GM21367 (cell line): ENCODE measurements around the gene LMAN1L.

Source experiments
- ATAC-seq: cut with Tn5 transposase; IDR thresholded peaks from one replicate; pipeline ENCODE4 v1.9.1; 2021; ENCODE audit not compliant: unreplicated experiment

The LMAN1L gene

DNA sequence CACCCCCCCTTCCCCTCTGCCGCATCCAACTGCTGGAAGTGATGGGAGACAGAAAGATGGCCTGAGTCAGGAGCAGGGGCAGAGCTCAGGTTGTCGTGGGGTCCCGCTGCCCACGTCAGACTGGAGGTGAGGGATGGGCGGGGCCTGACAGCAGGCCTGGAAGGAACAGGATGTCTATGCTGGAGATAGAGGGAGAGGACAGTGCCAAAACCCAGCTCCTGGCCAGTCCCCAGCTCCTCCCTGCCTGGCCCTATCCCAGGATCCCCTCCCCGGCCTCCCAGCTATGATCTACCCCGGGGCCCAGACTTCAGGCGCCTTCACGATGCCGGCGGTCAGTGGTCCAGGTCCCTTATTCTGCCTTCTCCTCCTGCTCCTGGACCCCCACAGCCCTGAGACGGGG, at the start of gene LMAN1L:
Gene LMAN1L, plus strand, starts transcription at position 303 of the 400 bp plus-strand sequence. Its CDS starts 20 bp downstream, at position 323.
- ATAC-seq, result no peak

GRCh38 chr15:74763416-74763815, 49.2 kb upstream of the LMAN1L start:
- ATAC-seq, result no peak

DNA sequence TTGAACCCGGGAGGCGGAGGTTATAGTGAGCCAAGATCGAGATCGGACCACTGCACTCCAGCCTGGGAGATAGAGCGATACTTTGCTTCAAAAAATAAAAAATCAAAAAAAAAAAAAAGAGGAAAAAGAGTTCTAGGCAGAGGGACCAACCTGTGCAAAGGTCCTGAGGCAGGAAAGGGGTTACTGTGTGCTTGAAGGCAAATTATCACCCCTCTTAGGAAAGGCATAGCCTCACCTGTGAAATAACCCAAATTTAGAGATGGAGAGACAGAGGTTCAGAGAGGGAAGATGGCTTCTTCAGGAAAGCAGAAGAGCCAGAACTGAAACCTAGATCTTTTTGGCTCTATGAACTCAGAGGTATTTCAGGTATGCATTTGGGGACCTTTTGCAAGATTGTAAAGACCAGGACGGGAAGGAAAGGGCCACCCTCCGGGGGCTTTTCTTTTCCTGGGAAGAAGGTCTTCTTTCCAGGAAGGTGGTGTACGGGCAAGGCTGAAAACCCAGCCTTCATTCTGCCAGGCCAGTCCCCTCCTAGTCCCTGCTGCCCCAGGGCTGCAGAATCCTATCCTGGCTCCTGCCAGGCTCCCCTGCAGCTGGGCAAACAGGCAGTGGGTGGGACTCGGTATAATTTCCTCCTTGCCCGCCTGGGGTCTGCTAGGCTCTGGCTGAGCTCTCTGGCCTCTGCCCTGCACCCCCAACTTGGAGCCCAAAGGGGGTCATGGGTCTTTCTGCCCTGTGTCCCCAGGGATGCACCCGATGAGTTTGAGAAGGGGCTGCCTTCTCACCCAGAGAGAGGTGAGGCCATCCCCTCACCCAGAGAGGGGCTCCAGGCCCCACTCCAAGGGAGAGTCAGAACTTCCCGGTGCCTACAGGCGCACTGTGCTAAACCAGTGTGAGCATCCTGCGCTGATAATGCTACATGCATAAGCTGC, 45.2 kb upstream of the LMAN1L start:
- ATAC-seq, result no peak

DNA sequence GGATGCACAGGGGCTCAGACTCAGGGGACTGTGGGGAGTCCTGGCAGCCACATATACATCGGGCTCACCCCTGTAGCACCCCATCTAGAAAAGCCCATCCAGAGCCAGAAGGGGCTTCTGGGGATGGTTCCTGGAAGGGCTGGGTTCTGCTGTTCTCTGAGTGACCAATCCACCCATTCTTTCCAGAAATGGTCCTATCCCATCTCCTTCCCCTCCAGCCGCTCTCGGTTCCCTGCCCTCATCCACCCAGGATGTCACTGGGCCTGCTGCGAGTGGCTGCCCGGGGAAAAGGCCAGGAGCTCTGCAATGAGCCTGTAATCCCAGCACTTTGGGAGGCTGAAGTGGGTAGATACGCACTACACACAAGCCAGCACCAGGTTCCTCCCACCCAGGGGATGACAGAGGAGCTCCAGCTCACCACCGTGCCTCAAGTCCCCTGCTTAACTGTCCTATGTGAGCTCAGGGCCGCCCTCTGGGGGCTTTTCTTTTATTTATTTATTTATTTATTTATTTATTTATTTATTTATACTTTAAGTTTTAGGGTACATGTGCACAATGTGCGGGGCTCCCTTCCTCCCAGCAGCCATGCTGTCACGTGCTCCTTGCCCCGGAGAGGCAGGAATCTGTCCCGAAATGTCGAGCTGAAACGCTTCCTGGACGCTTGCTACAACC, 44.4 kb upstream of the LMAN1L start:
- no peak for ATAC-seq

DNA sequence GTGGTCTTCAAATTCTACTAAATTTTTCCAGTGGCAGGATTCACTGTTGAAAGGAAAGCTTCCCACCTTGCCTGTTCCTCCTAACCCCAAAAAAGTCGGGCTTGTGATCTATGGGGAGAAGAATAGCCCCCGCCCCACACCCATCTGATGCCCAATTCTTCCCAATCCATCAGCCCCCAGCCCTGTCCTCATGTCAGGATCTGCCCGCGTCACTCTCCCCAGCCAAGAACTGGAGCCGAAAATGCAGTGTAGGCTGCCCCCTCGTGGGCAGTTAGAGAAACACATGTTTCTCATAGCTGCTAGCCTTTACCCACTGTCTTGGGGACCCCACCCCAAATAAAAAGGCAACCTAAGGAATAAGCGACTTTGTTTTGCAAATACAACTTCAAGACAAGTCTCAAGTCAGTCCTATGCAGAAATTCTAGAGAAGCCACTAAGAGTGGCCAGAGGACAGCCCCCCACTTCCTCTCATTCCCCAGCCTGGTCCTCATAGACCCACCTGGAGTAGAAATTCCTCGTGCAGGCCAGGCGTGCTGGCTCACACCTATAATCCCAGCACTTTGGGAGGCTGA, 43.8 kb upstream of the LMAN1L start:
- no peak for ATAC-seq

- no peak for ATAC-seq
Observed at GRCh38 chr15:74769463-74770025, 43.1 kb upstream of the LMAN1L start.

DNA sequence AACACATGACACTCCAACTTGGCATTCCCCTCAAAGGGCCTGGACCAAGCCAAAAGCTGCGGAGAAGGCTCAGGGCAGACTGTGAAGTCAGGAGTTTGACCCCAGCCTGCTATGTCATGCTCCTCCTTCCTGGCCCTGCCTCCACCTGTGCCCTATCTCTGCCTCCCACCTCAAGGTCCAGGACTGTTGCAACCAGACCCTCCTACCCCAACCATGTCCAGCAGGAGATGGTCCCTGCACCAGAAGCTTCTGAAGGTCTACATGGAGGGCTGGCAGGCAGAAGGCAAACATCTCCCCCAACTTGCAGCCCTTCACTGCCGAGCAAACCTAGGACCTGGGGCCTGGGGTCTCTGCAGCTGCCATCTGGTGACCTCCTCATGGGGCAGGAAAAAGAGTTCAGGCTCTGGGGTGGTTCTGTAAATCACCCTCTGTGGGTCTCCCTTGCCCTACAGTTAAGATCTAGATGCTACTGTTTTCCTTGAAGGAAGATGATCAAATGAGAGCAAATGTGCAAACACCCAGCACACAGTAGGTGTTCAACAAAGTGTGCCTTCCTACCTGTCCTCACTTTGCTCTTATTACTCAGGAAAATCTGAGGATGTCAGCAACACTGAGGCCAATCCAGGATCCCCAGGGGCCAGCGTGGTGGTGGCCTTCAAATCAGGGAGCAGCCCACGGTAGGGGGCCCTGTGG, 42.3 kb upstream of the LMAN1L start:
- ATAC-seq, result no peak

GRCh38 chr15:74773329-74773728, 39.3 kb upstream of the LMAN1L start:
- no peak for ATAC-seq

- no peak for ATAC-seq
Observed at GRCh38 chr15:74773731-74774252, 38.8 kb upstream of the LMAN1L start.

DNA sequence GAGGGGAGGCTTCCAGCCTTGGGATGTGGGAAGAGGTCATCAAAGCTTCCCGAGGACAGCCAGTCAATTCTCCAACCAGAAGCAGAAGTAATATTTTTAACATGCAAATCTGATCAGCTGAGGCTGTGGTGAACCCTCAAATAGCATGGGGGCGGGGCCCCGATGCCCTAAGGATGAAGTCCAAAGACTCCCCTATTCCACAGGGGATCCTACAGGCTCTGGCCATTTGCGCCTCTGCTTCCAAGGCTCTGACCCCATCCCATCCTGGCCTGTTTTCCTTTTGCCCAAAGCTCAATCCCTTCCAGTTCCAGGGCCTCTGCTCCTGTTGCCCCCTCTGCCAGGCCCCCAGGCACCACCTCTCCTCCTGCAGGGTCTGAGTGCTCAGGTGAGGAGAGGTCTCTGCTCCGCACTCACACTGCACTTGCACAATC, 37.5 kb upstream of the LMAN1L start:
- ATAC-seq, result no peak

GRCh38 chr15:74775894-74776293, 36.7 kb upstream of the LMAN1L start:
- ATAC-seq, result no peak

DNA sequence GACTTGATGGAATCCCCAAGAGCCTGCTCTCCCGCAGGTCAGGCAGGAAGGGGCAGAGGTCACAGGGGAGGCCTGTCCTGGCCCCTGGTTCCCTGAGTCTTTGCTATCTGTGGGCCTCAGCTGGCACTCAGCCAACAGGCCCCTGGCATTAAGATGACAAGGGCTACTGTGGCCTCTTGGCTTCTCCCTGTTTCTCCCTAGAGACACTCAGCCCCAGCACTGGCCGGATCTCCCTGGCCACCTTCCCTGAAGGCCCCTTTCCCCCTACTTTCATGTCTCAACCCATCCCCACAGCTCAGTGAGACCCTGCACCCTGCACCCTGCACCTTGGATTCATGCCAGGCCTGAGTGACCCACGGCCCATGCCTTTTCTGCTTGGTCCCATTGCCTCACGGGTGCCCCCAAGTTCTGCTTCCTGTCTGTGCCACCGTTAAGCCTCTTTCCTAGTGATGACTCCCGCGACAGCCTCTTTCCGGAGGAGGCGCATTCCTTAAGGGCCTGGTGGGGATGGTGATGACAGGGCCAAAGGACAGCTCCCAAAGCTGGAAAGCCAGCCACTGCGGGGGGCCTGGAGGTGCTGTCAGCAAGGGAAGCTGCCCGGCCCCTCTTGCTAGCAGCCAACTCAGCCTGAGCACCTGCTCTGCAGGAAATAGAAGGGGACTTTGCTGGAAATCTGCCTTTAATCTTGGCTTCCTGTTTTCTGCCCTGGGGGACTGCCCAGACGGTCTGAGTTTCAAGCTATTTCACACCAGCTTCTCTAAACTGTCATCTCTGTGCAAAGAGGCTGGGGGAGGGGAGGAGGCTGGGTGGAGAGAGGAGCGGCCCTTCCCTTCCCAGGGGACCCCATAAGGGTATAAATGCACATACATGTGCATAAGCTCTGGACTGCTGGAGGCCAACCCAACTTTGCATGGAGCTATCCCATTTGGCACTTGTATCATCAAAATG, 35.5 kb upstream of the LMAN1L start:
- ATAC-seq, result no peak

DNA sequence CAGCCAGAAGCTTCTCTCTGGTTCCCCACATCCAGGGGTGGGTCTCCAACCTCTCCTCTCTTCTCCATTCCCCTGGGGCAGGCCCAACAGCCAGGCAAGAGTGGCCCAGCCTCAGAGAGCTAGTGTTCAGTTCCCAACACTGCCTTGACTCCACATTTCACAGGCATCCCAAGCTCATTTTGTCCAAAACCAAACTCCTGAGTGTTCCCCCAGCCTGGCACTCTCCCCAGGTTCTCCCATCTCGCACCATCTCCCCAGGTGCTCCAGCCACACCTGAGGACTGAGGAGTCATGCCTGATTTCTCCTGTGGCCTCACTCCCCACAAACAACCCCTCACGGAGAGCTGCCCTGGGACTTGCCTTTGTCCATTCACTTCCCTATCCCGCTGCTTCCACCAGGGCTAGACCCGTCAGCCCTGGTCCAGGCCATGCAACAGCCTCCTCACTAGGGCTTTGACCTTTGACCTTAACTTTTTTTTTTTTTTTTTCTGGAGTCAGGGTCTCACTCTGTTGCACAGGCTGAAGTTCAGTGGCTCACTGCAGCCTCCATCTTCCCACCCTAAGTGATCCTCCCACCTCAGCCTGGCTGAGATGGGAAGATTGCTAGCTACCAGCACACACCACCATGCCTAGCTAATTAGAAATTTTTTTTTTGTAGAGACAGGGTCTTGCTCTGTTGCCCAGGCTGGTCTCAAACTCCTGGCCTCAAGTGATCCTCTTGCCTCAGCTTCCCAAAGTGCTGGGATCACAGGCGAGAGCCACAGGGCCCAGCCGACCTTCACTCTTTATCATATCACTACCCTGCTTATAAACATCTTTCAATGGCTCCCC, 34.7 kb upstream of the LMAN1L start:
- ATAC-seq, result no peak

DNA sequence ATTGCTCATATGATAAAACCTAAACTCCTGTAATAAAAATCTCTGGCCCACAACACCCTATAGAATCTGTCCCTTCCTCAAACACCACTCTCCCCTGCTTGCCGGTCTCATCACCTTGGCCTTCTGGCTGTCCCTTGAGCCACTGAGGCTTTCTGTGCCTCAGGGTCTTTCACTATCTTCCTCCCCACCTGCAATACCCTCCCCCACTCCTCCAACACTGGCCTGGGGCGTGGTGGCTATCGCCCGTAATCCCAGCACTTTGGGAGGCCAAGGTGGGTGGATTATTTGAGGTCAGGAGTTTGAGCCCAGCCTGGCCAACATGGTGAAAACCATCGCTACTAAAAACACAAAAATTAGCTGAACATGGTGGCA, 34.0 kb upstream of the LMAN1L start:
- no peak for ATAC-seq

- ATAC-seq, result no peak
Observed at GRCh38 chr15:74779162-74779648, 33.4 kb upstream of the LMAN1L start.

- no peak for ATAC-seq
Observed at GRCh38 chr15:74780523-74781430, 31.9 kb upstream of the LMAN1L start.

DNA sequence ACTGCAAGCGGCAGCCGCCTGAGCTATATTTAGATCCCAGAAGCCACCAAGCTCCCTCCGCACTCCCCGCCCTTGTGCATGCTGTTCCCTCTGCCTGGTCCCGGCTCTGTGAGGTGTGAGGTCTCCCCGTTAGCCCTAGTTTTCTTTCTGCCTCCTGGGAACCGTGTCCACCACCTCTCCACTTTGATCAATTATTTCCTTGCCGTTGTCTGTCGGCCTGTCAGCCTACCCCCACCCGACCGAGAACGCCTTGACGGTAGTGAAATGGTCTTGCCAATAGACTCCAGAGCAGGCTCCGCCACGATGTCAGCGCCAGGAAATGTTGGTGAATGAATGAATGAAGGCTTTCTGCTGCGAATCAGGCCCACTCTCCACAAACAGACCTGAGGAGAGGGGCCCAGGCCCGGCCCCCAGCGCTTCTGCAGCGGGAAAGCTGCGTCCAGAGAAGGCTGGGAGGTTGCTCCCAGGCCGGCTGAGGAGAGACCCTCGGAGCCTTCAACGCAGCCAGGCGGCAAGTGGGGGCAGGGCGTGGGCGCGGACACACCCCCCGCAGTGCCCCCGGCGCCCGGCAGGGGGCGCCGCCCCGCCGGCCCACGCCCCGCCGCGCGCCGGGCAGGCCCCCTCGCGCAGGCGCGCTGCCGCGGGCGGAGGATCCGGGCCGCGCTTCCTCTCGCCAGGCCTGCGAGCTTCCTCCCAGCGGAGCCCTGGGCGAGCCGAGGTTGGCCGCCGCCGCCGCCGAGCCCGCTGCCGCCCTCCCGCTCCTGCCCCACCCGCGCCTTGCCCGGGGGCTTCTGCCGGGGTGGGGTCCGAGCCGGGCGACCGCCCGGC, 31.0 kb upstream of the LMAN1L start, which contains the start of gene CSK:
Gene CSK, plus strand, starts transcription at position 650 of the 828 bp plus-strand sequence. CDS start 16,218 bp downstream, outside the sequence.
- peak; percentile 18 for ATAC-seq
